ENCODE data around the gene SOST.
"Not testable (repeated sequence)": the region's sequence is repeated elsewhere in the genome, so short reads cannot be mapped to it uniquely, and the experiment has no call there.

Gene SOST

GRCh38 chr17:43758497-43759174 lies at the start of gene SOST:
TSS of gene SOST (minus strand) at chr17:43758791. CDS start at chr17:43758741, 50 bp downstream.
- DNase-seq (ENCODE audit: low read depth in 2 of 2) = no peak

DNA sequence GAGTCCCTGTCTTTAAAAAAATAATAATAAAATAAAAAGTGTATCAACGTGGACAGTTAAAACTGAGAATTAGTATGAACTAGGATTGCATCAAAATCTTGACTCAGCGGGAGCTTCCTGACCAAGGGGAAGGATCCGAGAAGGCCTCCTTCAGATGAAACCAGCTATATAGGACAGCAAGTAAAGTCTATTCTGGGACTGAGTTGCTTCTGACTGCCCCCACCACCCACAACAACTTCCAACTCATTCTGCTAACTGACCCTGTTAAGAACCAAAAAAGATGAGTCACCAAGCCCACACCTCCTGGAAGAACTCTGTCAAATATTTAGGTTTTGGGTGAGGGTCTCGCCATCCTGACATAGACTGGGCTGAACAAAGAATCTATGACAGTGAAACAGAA lies 49.5 kb upstream of the SOST start:
- DNase-seq (ENCODE audit: low read depth in 2 of 2) = no peak

- no peak for DNase-seq (ENCODE audit: low read depth in 2 of 2)
Observed at GRCh38 chr17:43805117-43805516, 46.5 kb upstream of the SOST start.

DNA sequence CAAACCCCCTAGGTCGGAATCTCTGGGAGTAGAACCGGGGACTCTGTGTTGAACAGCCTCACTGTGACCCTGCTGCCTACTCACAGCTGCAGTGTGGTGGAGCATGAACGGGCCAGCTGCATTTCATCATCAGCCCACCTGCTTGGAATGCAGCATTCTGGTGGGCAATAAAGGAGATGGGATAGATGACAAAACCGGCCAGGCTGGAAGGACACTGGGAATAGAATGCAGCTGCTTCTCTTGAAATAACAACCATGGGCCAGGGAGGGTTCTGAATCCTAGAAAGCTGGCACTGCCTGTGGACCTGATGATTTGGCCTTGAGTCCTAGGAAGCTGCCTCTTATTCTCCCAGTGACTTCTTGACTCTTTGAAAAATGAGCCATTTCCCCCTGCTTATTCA lies 45.2 kb upstream of the SOST start:
- no peak for DNase-seq (ENCODE audit: low read depth in 2 of 2)

GRCh38 chr17:43801844-43802243 lies 43.3 kb upstream of the SOST start:
- no peak for DNase-seq (ENCODE audit: low read depth in 2 of 2)

- no peak for DNase-seq (ENCODE audit: low read depth in 2 of 2)
Observed at GRCh38 chr17:43800736-43801135, 42.1 kb upstream of the SOST start.

DNA sequence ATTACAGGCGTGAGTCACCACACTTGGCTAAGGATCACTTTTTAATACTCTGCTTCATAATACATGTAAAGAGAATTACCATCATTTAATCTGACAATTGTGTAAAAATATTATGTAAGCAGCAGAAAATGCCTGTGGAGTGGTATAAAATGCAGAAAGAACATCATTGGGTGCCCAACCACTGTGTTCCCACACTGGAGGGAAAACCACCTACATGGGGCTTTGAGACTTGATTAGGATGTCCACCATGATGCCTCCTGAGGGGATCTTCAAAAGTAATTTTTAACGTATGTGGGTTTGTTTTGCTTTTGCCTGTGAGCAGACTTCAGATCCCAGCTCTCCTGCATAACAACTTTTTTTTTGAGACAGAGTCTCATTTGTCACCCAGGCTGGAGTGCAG lies 40.5 kb upstream of the SOST start:
- DNase-seq (ENCODE audit: low read depth in 2 of 2) = no peak

- DNase-seq (ENCODE audit: low read depth in 2 of 2) = not testable (repeated sequence)
Observed at GRCh38 chr17:43798024-43798423, 39.4 kb upstream of the SOST start.

GRCh38 chr17:43792668-43793067 lies 34.1 kb upstream of the SOST start:
- DNase-seq (ENCODE audit: low read depth in 2 of 2) = not testable (repeated sequence)

DNA sequence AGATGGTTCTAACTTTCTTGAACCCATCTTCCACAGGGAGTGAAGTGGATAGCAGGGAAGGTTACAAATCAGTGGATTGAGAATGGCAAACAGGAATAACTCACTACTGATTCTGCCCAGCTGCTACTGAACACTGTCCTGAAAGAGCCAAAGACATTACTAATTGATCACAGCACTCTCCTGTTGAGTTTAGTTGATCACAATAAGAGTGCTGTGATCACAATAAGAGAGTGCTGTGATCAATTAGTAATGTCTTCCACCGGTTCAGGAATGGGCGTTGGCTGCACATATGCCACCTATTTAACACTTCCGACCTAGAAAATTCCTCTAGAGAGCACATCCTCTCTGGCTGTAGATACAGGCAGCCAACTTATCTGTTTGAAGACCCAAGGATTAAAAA lies 33.0 kb upstream of the SOST start:
- DNase-seq (ENCODE audit: low read depth in 2 of 2) = no peak

DNA sequence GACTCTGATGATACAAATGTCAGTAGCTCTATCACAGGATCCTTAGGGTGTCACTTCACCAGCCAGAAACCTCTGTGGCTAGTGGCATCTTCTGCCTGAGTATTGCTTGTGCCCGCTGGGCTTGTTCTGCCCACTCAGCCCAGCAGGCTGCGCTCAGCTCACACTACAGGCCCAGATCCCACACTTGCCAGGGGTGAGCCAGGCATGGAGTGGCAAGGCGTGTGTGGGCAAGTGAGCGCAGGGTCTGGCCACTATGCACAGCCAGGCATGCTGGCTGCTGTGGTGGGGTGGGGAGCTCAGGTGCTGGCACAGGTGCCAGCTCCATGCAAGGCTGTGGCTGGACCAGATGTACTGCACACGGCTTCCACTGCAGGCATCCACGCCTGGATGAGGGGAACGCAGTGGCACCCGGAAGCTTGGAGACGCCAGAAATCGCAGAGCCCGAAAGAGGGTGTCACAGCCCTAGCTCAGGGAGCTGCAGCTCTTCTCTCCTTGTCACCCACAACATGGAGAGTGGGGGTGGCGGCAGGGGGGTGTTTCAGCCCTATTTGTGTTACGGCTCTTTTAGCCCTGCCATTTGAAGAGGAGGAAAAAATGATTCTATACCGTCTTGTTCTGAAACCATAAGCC lies 31.8 kb upstream of the SOST start:
- no peak for DNase-seq (ENCODE audit: low read depth in 2 of 2)

GRCh38 chr17:43789482-43789881 lies 30.9 kb upstream of the SOST start:
- no peak for DNase-seq (ENCODE audit: low read depth in 2 of 2)

DNA sequence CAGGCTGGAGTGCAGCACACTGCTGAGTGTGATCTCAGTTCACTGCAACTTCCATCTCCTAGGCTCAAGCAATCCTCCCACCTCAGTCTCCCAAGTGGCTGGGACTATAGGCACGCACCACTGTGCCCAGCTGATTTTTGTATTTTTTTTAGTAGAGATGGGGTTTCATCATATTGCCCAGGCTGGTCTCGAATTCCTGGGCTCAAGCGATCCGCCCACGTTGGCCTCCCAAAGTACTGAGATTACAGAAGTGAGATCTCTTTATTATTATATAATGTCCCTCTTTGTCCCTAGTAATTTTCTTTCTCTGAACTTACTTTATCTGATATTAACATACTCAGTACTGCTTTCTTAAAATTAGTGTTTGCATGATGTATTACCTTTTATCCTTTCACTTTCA lies 29.9 kb upstream of the SOST start:
- no peak for DNase-seq (ENCODE audit: low read depth in 2 of 2)

DNA sequence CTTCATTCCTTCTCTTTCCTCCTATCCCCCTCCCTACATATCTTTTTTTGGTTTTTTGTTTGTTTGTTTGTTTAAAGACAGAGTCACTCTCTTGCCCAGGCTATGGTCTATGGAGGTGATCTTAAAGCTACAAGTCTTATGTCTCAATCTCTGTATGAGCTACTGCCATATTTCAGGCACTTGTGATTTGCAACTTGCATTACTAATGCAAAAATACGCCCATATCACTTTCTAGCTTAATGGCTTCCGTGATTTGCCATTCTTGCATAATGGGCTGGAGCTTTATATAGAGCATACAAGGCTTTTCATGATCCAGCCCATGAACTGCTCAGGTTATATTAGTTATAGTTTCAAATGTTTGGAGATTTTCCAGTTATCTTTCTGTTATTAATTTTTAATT lies 29.1 kb upstream of the SOST start:
- DNase-seq (ENCODE audit: low read depth in 2 of 2) = no peak

DNA sequence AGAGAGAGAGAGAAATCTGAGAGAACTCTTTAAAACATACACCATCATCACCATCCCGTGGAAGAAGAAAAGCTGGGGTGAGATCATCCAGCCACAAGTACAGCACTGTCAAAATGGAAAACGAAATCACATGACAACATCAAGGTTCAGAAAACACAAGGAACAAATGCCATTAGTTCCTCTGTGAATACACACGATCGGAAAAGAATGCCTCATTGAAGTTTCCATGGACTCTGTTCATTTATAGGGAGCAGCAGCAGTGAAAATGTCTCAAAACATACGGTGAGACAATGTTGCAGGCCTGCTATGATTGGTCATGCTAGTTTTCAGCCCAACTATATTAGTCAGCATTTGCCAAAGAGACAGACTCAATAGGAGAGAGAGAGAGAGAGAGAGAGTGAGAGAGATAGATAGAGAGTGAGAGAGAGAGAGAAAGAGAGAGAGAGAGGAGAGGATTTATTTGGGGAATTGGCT lies 26.1 kb upstream of the SOST start:
- no peak for DNase-seq (ENCODE audit: low read depth in 2 of 2)

DNA sequence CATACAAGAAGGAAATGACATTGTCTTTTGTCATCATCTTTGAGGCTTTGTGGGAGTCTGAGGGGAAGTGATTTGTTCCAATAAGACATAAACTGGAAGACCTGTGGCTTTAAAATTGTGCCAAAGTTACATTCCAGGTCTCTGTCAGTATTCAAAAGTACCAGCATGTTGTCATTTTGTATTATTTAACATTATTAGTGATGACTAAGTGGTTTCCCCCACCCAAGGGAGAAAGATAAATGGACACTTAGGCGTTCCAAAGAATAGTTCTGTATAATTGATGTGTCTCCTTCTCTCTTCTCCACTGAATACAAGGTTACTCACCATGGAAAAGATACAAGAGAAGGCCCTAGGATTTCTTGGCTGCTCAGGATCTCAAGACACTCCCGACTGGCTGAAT lies 25.5 kb upstream of the SOST start:
- DNase-seq (ENCODE audit: low read depth in 2 of 2) = no peak

DNA sequence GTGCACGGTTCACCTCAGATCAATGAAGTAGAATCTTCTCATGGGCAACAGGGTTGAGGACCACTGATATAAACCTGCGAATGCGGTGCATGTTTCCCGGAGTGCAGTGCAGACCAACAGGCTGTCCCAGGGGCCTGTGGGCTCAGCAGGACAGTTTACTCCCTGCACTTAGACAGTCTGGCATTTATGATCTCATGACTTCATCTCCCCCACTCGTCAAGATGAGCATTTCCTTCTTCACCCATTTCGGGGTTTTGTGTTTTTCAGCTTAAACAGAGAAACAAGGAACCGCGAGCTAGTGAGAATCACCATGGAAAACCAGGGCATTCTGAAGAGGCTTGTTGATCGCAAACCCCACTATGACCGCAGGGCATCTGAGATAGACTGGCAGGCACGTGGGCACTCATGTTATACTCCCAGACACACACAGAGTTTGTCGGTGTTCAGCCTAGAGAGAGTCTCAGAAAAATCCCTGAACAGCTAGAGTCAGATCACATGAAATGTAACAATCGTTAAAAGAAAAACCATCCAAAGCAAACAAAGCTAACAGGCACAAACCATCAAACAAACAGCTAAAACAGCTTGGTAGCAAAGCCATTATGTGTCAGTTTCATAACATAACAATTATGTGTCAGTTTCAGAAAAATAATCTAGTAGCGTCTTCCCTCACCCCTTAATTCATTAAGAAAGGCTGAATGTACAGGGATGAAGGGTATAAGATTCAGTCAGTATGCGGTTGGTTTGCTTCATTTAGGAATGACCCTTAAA lies 24.5 kb upstream of the SOST start:
- DNase-seq (ENCODE audit: low read depth in 2 of 2) = no peak

GRCh38 chr17:43780135-43780534 lies 21.5 kb upstream of the SOST start, which contains the start of gene CFAP97D1:
TSS of gene CFAP97D1 (plus strand) at chr17:43780435. CDS start at chr17:43780463, 28 bp downstream.
- DNase-seq (ENCODE audit: low read depth in 2 of 2) = no peak

DNA sequence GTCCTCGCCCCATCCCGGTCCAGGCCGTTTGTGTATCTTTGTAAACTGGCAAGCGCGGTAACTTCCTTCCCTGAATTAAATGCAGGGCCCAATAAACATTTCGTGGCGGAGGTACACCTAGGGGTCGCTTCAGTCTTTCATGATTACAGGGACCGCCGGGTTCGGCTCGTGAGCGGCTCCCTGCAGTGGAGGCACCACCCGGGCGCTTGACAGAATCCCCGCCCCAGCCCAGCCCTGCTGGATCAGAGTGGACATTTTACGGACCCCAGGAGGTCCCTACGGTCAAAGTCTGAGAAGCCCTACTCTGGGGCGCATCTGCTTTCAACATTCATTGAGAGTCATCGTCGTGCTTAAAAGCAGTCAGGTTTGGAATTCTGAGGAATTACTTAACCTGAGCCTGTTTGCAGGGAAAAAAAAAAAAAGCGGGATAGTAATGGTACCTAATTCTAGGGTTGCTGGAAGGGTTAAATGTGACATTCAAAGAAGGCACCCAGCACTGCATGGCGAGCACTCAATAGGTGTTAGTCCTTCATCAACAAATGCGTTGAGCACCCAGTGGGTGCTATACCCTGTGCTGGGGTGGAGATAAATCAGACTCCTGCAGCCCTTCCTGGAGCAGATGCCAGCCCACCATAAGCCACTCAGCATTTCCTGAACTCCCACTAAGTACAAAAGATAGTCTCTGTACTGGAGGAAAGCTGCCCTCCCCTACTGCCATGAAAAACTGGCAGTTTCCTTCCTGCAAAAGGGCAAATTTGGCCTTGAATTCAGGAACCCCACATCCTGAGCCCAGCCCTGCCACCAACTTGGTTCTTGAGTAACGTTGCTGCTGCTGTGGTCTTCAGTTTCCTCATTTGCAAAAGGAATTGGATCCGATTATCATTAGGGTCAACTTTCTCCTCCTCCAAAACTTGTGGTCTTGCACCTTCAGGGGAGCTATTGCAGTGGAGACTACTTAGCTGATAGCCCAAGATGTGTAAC lies 20.8 kb upstream of the SOST start:
- DNase-seq (ENCODE audit: low read depth in 2 of 2) = no peak

DNA sequence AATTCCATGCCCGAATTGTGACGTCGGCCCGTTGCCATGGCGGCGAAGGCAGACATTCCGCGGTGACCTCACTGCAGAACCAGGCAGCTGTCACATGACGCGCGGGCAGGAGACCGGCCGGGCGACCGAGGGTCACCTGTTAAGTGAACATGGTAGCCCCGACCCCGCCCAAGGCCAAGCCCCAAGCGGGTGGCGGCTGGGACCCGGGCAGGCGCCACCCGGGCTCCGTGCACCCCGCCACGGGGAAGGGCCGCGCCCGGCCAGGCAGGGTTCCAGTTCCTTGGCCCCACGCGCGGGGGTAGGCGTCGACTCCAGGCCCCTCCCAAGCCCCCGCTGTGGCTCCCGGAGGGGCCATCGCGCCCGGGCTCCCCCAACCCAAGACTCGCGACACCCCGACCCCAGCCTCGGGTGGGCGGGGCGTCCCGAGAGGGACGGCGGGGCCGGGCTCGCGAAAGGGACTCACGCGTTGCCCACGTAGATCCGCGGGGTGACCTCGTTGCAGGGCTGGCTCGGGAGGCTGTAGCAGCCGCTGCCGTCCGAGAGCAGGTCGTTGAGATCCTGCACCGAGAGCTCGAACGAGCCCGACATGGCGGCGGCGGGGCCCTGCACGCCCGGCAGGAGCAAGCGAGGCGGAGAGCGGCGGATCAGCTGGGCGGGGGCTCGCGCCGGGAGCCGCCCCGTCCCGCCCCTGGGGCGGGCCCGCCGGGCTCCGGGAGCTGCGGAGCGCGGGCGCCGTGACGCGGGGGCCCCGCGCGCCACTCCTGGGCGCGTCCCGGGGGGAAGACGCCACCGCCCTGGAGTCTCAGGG lies 19.9 kb upstream of the SOST start, which contains the start of gene DUSP3:
TSS of gene DUSP3 (minus strand) at position 641 of the 808 bp plus-strand sequence. CDS start at position 588, 53 bp downstream.
- peak; percentile 52 to 60 for DNase-seq (ENCODE audit: low read depth in 2 of 2)

Data from stimulated activated CD4-positive, alpha-beta T cell treated with anti-CD3 and anti-CD28 coated beads, Interleukin-12 subunit alpha, Interleukin-12 subunit beta, amount 100 ng/mL, for 24 hours (primary cell).